ENCODE data around the gene HLA-DQA1. TPM values are rescaled to one million over a fixed set of nuclear protein-coding genes. Genes with fewer than 3 reads are reported as not detected.

HLA-DQA1 gene
- total RNA-seq, 1 experiment from 2014 or later = not detected

GRCh38 chr6:32607988-32608298 lies 29.3 kb upstream of the HLA-DQA1 start:
- ChIA-PET CTCF (no interaction called here), POLR2A (no interaction called here)
- no TSS peak for BruUV-seq (replicated peaks)
- Mint-ChIP-seq H3K27me3 (ENCODE audit: insufficient read depth, unreplicated experiment) (peaks cover 4% of the 10 kb centered on the region), H3K4me3 (ENCODE audit: unreplicated experiment) (no peak overlapping the region), H3K27ac (ENCODE audit: unreplicated experiment) (no peak overlapping the region), H3K4me1 (ENCODE audit: low read depth, unreplicated experiment) (no peaks in the 10 kb centered on the region), H3K9me3 (ENCODE audit: unreplicated experiment) (no peaks in the 10 kb centered on the region), H3K36me3 (ENCODE audit: insufficient read depth, unreplicated experiment) (no peaks in the 10 kb centered on the region)
- H3K9me3 ChIP-seq = no peaks in the 10 kb centered on the region
- H3K4me1 ChIP-seq = no peaks in the 10 kb centered on the region
- intact Hi-C loops (cut with micrococcal nuclease; ENCODE audit: unreplicated experiment) = no loop called here
- no peak overlapping the region for H3K4me3 ChIP-seq (ENCODE audit: low read depth, low read length)
- no peak for TF ChIP-seq CTCF (IDR thresholded peaks at IDR 0.05; ENCODE audit: insufficient read depth in 1 of 2, low read depth in 1 of 2, low read length in 1 of 2, severe bottlenecking in 1 of 2, unreplicated experiment in 1 of 2)
- no peaks in the 10 kb centered on the region for H3K36me3 ChIP-seq (ENCODE audit: control insufficient read depth, insufficient read depth, low read length)
- no peak for DNase-seq
- no peaks in the 10 kb centered on the region for H3K27me3 ChIP-seq (replicated peaks; ENCODE audit: control insufficient read depth, insufficient read depth, low read length)

GRCh38 chr6:32608362-32608761 lies 28.8 kb upstream of the HLA-DQA1 start:
- POLR2A ChIA-PET = no interaction called here
- Histone ChIP-seq H3K9me3 (no peaks in the 10 kb centered on the region), H3K36me3 (ENCODE audit: control insufficient read depth, insufficient read depth, low read length) (no peaks in the 10 kb centered on the region), H3K4me3 (ENCODE audit: low read depth, low read length) (no peak overlapping the region), H3K27me3 (replicated peaks; ENCODE audit: control insufficient read depth, insufficient read depth, low read length) (no peaks in the 10 kb centered on the region), H3K4me1 (no peaks in the 10 kb centered on the region)
- Mint-ChIP-seq H3K4me3 (ENCODE audit: unreplicated experiment) (no peak overlapping the region), H3K27ac (ENCODE audit: unreplicated experiment) (no peak overlapping the region), H3K9me3 (ENCODE audit: unreplicated experiment) (no peaks in the 10 kb centered on the region), H3K36me3 (ENCODE audit: insufficient read depth, unreplicated experiment) (no peaks in the 10 kb centered on the region), H3K27me3 (ENCODE audit: insufficient read depth, unreplicated experiment) (peaks cover 4% of the 10 kb centered on the region), H3K4me1 (ENCODE audit: low read depth, unreplicated experiment) (no peaks in the 10 kb centered on the region)
- no TSS peak for BruUV-seq (replicated peaks)
- DNase-seq = no peak
- CTCF ChIA-PET = no interaction called here
- TF ChIP-seq CTCF (IDR thresholded peaks at IDR 0.05; ENCODE audit: insufficient read depth in 1 of 2, low read depth in 1 of 2, low read length in 1 of 2, severe bottlenecking in 1 of 2, unreplicated experiment in 1 of 2) = no peak
- intact Hi-C loops (cut with micrococcal nuclease; ENCODE audit: unreplicated experiment) = no loop called here

- no peaks in the 10 kb centered on the region for H3K4me1 Mint-ChIP-seq (ENCODE audit: low read depth, unreplicated experiment)
- intact Hi-C loops (cut with micrococcal nuclease; ENCODE audit: unreplicated experiment) = no loop called here
- H3K27me3 Mint-ChIP-seq (ENCODE audit: insufficient read depth, unreplicated experiment) = no peaks in the 10 kb centered on the region
- H3K4me3 Mint-ChIP-seq (ENCODE audit: unreplicated experiment) = no peak overlapping the region
- Histone ChIP-seq H3K9me3 (no peaks in the 10 kb centered on the region), H3K27me3 (replicated peaks; ENCODE audit: control insufficient read depth, insufficient read depth, low read length) (no peaks in the 10 kb centered on the region), H3K4me3 (ENCODE audit: low read depth, low read length) (no peak overlapping the region), H3K4me1 (no peaks in the 10 kb centered on the region), H3K36me3 (ENCODE audit: control insufficient read depth, insufficient read depth, low read length) (no peaks in the 10 kb centered on the region)
- BruUV-seq (replicated peaks) = no TSS peak
- no peak for DNase-seq
- ChIA-PET CTCF (no interaction called here), POLR2A (no interaction called here)
- H3K9me3 Mint-ChIP-seq (ENCODE audit: unreplicated experiment) = no peaks in the 10 kb centered on the region
- no peak overlapping the region for H3K27ac Mint-ChIP-seq (ENCODE audit: unreplicated experiment)
- H3K36me3 Mint-ChIP-seq (ENCODE audit: insufficient read depth, unreplicated experiment) = no peaks in the 10 kb centered on the region
- no peak for TF ChIP-seq CTCF (IDR thresholded peaks at IDR 0.05; ENCODE audit: insufficient read depth in 1 of 2, low read depth in 1 of 2, low read length in 1 of 2, severe bottlenecking in 1 of 2, unreplicated experiment in 1 of 2)
Measured at GRCh38 chr6:32609391-32609730, 27.8 kb upstream of the HLA-DQA1 start.

Data from Caco-2 (cell line).